ENCODE data around the gene LELP1.
"Not testable (repeated sequence)": the region's sequence is repeated elsewhere in the genome, so short reads cannot be mapped to it uniquely, and the experiment has no call there.

The LELP1 gene

DNA sequence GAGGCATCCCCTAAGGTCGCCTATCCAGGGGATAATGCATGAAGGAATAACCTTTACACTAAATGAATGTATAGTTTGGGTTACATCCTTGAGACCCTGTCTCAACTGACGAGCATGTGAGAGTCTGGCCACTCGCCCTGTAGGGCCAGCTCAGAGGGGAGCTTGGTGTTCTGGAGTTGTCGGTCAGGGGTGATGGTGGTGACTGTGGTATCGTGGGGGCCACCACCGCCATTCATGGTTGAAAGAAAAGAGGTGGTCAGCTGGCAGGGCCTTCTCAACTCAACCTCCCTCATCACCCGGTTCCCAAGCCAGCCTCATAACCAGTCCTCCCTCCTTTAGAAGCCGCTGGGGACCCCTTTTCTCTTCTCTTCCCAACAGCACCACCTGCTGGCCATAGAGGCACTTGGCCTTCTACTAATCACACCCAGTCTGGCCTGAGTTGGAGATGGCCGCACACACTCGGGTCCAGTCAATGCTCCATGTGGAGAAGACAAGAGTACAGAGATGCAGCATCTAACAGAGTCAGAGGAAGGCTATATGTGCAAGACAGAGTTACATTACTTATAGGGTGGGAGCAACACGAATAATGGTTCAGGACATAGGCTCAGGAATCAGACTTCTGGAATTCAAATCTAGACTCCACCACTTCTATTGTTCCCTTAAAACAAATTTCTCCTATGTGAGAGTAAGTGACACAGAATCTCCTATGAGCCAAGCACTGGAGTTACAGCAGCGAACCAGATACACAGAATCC is 26.0 kb downstream of the LELP1 start:
- DNase-seq (ENCODE audit: low spot score), result not testable (repeated sequence)

DNA sequence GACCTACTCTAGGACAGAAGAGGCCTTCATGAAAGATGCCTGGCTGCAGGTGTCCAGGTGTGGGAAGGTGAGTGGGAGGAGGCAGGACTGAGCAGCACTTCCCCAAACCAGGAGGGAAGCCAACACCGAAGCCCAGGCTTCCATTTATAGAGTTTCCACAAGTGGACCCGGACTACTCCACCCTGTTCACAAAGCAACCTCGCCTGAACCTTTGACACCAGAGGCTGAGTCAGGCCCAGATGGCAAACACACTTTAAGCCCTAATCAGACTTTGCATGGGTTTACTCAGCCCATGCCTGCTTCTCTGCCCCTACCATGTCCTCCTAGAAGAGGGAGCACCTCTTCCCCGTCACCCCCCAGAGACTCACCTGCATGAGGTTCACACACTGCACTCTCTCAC is 28.1 kb downstream of the LELP1 start:
- no peak for DNase-seq (ENCODE audit: low spot score)

DNA sequence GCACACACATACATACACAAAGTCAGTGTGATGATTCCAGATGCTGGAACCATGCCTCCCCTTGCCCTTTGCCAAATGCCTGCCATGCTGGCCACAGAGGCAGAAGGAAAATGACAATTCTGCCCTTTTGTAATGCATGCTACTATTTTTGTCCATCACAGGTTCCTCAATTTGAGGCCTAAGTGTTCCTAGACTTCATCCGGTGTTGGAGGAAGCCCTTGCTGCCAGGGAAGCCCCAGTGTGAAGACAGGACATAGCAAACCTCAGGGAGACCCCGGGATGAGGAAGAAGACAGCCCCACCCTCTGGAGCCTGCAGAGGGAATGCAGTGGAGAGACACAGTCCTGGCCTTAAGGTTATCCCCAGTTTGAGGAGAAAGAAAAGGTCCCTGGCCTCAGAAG is 28.6 kb downstream of the LELP1 start:
- no peak for DNase-seq (ENCODE audit: low spot score)

DNA sequence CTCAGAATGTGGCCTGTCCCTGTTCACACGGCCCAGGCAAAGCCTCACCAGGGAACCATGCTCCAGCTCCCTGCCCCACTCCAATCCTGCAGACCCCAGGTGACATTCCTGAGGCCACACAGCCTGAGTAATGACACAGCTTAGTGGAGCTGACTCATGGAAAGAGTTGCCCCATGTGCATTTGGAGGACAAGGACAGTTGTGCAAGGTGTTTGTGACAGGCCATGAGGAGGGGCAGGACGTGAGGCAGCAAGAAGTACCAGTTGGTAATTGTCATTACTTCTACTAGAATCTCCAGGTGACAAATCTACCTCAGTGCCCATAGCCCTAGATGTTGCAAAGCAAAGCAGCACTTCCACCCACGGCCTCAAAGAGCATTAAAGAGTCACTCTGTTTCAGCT is 29.3 kb downstream of the LELP1 start:
- no peak for DNase-seq (ENCODE audit: low spot score)

DNA sequence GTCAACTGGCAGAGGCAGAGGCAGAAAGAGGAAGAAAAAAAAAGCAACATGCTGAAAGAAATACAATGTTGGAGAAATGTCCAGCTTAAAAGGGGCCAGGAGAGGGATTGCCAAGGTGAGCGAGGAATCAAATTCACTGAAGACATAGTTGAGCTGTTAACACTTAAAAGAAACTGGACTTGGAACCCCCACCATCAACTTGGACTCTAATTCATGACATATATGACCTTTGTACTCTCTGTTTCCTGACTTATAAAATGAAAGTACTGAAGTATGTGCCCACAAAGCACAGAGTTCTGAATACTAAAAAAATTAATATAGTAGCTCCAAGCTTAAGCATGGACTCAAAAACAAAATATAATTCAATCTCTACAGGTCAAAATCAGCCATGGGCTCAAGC is 30.2 kb downstream of the LELP1 start:
- DNase-seq (ENCODE audit: low spot score), result no peak

DNA sequence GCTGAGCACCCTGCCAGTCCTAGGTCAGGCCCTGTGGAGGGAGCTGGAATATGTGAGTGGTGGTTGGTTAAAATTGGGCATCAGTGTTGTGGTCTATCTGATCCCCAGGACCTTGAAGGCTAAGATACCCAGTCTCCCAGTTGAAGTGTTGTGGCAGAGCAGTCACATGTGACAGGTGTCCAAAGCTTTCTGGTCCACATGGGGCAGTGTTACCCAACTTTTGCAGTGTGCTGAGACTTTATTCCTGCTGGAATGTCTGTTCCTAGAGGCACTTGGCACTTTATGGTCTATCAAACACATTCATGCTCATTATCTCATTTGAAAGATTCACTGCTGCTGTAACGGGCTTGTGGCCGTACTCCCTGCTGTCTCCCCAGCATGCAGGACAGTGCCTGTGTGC is 35.3 kb downstream of the LELP1 start:
- DNase-seq (ENCODE audit: low spot score), result no peak

DNA sequence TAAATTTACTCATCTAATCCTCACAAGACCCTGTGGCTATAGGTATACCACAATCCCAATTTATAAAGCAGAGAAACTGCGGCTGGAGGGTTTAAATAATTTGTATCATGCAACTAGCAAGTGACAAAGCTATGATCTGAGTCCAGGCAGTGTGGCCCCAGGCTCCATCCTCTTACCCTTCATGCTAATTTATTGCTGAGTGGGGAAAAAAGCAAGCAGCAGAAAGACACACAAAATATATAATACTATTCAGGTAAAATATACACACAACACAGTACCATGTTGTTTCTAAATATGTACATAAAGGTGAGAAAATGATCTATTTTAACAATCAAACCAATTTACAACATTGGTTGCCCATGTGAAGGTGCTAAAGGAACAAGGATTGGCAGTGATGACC is 38.9 kb downstream of the LELP1 start:
- DNase-seq (ENCODE audit: low spot score), result no peak

DNA sequence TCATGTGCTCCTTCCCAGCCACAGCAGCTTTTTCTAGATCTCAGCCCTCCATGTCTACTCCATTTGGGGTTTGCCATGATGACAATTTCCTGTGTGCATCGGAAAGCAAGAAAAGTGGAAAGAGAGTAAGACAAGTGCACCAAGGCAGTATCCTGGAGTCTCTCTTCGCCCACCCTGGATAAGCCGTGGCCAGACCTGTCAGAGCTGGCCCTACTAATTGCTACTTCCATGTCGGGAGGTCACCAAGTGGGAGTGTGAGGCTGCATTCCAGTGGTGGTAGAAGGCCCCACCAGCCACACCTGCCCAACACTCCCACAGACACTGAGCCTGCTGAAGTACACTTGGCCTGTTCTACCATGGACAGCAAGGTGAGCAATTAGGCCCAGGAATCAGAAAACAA is 42.2 kb downstream of the LELP1 start:
- no peak for DNase-seq (ENCODE audit: low spot score)

DNA sequence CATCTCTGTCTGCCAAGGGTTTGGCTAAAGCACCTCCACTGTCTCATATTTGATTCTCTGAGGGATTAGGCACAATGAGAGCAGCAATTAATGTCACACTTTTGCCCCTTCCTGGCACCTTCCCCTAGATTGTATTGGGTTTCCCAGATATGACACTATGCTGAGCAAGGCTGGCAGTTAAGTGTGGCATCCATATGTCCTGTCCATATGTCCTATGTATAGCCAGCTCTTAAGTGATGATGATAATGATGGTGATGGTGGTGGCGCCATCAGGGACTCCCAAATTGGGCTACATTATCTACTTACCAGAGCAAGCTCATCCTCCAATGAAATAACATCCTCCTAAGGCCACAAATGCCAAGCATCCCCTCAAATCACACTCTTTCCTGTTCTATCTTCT is 42.8 kb downstream of the LELP1 start:
- no peak for DNase-seq (ENCODE audit: low spot score)

DNA sequence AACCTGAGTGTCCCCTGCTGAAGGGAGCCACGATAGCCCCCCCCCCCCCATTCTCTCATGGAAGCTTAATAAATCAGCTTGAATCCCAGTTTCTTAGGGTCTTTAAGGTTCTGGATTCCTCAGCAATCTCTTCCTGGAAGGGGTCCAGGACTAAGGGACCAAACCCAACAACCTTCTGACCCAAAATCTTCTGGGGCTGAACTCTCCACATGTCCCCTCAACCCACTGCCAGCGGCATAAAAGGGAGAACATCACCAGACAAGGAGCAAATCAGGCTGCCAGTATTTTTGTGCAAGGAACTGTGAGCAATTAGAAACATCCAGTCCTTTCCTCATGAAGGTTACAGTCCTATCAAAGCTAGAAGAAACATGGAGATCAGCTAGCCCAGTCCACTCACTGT is 43.6 kb downstream of the LELP1 start:
- no peak for DNase-seq (ENCODE audit: low spot score)

DNA sequence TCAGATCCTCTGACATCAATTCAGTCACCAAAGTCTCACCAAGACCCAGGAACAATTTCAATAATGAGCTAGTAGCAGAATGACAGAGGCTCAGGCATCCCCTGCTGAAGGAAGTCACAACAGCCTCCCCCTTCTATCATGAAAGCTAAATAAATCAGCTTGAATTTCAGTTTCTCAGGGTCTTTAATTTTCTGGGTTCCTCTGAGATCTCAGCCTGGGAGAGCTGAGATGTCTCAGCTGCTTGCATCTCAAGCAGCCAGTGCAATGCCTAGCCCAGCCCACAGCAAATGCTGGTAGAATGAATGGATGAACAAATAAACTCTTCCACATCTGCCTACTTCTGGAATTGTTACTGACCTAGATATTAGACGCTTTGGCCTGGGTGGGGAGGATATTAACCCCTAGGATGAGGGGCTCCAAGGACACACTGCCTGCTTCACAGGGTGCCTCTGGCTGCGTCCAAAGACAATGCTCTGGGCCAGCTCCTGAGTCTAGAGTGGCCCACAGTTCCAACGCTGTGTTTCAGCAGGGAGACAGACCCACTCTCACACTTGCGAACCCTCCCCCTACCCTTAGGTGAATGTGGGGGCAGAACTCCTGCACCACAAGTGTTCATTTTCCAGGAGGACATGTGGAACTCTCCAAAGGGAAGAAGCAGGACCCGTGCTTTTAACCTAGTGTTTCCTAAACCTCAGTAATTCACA is 45.1 kb downstream of the LELP1 start:
- no peak for DNase-seq (ENCODE audit: low spot score)

DNA sequence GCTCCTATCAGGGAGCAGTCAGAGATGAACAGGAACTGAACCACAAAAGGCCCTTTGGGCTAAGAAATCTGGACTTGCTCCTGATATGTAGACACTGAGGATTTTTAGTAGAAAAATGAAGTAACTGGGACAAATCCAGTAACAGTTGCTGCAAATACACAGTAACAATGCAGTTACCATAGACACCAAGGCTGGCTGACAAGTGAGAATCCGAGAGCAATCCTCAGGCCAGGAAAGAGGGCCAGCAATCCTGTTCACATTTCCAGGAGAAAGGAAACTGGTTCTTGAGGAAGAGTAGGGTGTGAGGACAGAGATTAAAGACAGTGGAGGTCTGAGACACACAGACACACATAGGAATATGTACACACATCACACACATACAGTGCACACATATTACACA is 46.9 kb downstream of the LELP1 start:
- DNase-seq (ENCODE audit: low spot score), result no peak

DNA sequence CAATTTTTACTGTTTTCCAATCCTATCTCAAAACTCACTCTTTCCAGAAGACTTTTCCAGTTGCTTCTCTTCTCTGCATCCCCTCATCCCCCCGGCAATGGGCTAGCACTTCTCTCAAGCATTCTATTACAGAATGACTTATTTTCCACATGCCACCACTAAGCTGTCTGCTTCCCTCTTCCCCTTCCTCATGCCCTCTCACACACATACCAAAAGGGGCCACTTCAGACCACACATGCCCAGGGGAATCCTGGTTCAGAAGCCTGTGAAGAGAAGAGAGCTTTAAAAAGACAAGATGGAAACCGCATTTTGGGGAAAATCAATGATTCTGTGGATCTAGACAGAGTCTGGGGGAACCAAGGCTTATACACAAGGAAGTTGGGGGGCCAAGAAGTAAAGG is 47.9 kb downstream of the LELP1 start:
- DNase-seq (ENCODE audit: low spot score), result no peak

DNA sequence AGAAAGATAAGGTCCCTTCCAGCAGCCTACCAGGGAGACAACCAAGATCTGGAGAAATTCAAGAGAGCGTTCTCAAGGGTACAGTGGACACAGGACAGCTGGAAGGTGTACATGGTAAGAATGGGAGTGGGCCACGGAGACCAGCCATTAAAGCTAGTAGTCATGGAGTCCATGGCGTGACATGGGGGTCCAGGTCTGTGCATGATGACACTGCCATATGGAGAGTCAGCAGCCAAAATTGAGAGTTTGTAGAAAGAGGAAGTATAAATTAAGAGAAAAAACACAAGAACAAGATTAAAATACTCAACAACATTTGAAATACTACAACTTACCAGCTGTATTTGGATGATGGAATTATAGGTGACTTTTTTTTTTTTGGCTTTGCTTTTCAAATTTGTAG is 48.3 kb downstream of the LELP1 start:
- DNase-seq (ENCODE audit: low spot score), result no peak

DNA sequence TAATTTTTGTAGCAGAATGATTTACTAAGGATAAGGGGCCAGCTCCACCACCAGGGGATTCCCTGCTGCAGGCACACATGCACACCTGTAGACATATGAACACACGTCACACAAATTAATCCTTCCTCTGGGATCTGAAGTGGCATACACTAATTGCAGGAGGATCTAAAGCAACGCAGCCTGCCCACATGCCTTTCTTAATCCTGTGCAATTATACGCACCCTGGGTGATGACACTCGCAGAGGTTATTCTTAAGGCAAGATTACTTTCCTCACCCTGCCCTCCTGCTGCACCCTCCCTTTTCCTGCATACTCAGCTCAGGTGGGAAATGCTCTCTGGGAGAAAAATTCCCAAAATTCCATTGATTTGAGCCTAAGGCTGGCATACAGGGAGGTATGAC is 48.8 kb downstream of the LELP1 start:
- no peak for DNase-seq (ENCODE audit: low spot score)

DNA sequence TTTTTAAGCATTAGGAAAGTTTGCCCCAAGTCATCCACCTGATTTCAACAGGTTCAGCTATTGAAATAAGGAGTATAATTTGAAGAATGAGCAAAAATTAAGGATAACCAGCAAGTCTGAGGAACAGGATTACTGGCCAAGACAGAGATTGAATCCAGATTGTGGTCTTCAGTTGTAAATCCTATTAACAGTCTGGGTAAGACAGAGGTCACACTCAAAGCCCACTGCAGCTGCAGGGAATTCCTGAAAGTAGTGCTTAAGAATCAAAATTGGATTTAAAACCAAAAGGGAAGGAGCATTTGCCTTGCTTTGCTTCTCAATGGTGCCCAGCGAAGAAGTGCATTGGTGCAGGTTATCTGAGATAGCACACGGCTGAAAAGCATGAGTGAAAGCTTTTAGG is 49.8 kb downstream of the LELP1 start:
- no peak for DNase-seq (ENCODE audit: low spot score)

DNA sequence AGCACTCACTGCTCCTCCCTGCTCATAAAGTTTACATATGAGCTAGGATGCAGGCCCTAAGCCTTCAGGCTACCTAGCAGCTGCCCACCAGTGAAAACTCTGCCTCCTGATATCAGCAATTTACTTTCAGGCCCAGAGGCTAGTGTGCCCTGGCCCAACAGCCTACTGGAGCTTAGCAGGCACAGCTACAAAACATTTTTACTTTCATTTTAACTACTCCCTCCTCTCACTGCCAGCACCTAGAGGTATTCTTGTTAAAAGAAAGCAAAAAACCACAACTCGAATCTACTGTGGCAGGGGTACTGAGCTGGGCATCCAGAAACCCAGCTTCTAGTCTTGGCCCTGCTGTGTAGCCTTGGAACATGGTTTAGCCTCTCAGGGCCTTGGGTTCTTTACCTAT is 50.5 kb downstream of the LELP1 start:
- DNase-seq (ENCODE audit: low spot score), result no peak
